GM04504 (cell line): ENCODE measurements around the gene TMEM106B.
"Not testable (repeated sequence)": the region's sequence is repeated elsewhere in the genome, so short reads cannot be mapped to it uniquely, and the experiment has no call there.

Experiments used
- DNase-seq: peaks from one replicate; pipeline ENCODE4 v3.0.0-alpha.2; 2012; ENCODE audit warnings: low read depth

The TMEM106B gene

GRCh38 chr7:12211054-12211710, at the start of gene TMEM106B:
TMEM106B (plus strand) TSS chr7:12211294; CDS start chr7:12214811, 3,517 bp downstream.
- peak; percentile 88 for DNase-seq

- DNase-seq, result peak; percentile 8
These were observed 48.5 kb upstream of the TMEM106B start for GRCh38 chr7:12162415-12163113.

DNA sequence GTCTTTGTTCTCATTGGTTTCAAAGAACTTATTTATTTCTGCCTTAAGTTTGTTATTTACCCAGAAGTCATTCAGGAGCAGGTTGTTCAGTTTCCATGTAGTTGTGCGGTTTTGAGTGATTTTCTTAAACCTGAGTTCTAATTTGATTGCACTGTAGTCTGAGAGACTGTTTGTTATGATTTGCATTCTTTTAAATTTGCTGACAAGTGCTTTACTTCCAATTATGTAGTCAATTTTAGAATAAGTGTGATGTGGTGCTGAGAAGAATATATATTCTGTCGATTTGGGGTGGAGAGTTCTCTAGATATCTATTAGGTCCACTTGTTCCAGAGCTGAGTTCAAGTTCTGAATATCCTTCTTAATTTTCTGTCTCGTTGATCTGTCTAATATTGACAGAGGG, 43.0 kb upstream of the TMEM106B start:
- not testable (repeated sequence) for DNase-seq

DNA sequence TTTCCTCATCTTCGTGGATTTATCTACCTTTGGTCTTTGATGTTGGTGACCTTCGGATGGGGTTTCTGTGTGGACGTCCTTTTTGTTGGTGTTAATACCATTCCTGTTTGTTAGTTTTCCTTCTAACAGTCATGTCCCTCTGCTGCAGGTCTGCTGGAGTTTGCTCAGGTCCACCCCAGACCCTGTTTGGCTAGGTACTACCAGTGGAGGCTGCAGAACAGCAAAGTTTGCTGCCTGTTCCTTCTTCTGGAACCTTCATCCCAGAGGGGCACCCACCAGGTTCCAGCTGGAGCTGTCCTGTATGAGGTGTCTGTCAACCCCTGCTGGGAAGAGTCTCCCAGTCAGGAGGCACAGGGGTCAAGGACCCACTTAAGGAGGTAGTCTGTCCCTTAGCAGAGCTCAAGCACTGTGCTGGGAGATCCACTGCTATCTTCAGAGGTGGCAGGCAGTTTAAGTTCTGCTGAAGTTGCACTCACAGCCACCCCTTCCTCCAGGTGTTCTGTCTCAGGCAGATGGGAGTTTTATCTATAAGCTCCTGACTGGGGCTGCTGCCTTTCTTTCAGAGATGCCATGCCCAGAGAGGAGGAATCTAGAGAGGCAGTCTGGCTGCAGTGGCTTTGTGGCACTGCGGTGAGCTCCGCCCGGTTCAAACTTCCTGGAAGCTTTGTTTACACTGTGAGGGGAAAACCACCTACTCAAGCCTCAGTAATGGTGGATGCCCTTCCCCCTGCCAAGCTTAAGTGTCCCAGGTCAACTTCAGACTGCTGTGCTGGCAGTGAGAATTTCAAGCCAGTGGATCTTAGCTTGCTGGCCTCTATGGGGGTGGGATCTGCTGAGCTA, 40.9 kb upstream of the TMEM106B start:
- not testable (repeated sequence) for DNase-seq

GRCh38 chr7:12173671-12174070, 37.4 kb upstream of the TMEM106B start:
- no peak for DNase-seq

DNA sequence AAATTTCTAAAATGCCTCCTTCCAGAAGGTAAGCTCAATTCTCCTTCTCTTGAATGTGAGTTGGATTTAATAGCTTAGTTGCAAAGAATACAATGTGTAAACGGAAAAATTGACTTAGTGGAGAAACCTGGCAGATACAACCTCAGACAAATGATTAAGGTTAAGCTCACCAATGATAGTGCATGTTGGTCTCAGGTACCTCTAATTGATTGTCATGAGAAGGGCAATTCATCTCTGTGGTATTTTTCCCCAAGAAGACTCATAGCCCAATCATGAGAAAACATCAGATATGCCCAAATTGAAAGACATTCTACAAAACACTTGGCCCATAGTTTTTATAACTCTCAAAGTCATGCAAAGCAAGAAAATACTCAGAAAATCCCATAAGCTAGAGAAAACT, 36.2 kb upstream of the TMEM106B start:
- no peak for DNase-seq

- DNase-seq, result no peak
These were observed 32.8 kb upstream of the TMEM106B start for GRCh38 chr7:12178317-12178716.

DNA sequence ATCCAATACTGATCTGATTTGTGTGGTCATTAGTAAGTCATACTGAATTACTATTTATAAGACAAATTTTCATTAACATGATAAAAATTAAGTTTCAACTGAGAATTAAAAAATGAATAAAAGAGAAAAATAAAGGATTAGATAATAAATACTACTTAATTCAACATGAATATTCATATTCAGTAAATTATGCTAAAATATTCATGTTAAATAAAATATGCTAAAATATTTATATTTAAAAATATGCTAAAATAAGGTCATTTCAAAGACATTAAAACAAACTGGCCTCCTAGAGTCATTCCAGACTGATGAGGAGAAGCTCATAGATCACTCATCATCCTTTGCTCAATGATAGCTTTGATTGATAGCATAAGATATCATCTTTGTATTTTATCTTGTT, 16.7 kb upstream of the TMEM106B start:
- no peak for DNase-seq

DNA sequence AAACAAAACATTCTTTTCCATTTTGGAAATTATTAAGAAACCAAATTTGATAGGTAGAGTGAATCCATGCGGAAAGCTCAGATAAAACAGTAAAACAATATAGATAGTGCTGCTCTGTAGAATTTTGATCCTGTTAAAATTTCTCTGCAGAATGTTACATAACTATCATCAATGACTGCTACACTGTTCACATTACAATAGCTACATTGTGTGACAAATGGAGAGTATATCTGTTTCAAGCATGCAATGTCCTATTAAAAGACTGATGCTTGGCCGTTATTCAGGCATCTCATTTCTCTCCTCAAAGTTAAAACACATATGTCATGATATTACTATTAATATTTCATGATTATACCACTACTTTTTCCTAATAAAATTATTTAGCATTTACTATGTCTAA, 14.7 kb upstream of the TMEM106B start:
- DNase-seq, result no peak

DNA sequence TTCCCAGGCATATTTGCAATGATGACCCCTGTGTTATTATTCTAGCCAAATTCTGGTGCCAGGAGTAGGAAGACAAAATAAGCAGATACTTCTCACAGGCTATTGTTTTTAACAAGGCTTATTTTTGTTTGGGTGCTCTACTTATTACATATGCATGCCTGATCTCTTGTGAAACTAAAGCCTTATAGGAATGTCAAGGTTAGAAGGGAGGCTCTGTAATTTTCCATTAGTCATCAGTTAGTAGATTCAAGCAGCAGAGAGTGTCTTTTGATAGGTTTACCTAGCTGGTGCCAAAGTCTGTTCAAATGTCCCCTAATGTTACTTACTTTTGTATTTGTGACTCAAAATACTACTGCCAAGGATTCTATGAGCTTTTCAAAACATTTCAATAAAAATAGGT, 11.7 kb upstream of the TMEM106B start:
- no peak for DNase-seq

DNA sequence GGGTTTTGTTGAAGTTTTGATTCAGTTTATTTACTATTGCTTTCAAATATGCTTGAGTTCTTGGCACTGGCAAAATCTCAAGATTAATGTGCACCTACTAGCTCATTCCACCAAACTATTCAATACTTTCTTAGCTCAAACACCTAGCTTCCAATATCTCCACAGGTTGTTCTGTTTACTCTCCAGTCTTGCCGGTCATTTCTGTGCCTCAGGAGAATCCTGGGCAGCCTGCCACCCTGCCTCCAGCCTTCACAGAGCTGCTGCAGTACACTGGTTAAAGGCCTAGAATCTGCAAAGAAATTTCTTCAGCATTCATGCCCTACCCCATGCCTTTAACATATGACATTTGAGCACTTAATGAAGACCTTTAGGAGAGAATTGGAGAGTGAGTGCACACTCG, 4.0 kb upstream of the TMEM106B start:
- DNase-seq, result no peak

GRCh38 chr7:12209221-12209620, 1.9 kb upstream of the TMEM106B start:
- DNase-seq, result no peak

DNA sequence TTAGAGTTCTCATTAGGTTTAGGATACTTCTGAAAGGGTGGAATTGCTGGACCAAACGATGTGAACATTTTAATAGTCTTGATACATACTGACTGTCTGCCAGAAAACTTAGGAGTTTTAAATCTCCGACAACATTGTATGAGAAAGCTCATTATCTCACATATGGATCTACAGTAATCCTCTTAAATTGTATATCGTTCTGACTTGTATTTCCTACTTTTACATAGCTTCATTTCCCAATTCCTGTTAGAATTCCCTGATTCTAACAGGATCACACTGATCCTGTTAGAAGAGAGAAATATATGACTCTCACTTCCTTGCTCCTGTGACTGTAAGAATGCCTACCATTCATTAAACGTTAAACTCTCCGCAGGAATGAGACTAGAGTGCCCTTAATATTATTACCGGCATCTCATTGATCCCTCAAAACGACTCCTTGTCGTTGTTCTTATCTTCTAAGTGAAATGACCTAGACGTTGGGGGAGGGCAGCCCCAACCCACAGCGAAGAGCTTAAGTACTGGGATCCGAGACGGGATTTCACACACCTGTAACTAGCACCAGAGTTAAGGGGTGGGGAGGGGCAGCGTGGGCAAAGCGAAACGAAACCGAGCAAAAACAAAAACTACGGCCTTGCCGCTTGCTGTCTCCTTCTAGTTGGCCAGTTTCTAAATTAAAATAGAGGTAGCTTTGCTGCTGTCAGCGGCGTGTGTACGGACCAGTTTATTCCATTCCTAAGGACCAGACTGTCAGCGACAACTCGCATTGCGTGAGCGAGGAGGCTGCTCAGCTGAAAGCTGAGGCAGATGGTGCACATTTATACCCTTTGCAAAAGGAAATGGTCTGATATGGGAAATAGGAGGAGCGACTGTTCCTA, 678 bp upstream of the TMEM106B start:
- no peak for DNase-seq

DNA sequence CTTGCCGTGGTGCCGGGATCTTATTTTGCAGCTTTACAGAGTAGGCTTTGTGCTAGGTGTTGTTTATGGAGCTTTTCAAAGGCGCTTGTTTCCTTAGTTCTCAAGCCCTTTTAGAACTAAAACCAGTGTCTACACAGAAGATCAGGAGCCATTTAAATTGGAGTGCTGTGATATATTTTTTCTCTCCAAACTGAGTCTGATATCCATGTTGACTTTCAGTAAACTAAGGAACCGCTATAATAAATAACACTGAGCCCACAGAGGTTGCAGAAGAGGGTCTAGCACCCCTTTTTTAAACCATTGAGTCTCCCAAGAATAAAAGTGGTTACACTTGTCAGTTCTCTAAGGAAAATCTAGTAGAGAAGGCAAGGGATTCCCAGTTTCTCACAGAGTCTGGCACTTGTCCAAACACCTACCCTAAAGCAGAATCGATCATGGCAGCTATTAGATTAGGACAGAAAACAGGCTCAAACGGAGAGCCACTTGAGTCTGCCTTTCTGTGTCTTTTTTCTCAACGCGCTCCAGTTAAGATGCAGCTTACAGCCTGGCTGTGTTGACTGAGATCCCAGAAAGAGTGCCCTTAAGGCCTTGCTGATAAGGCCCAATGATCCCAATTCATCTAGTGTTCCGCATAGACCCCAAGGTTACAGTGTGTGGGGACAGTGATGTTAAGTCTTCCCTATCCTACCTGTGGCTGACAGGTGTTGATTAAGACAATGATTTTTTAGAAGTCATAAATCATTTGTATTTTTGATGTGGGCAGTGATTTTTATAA, 804 bp downstream of the TMEM106B start:
- DNase-seq, result no peak

DNA sequence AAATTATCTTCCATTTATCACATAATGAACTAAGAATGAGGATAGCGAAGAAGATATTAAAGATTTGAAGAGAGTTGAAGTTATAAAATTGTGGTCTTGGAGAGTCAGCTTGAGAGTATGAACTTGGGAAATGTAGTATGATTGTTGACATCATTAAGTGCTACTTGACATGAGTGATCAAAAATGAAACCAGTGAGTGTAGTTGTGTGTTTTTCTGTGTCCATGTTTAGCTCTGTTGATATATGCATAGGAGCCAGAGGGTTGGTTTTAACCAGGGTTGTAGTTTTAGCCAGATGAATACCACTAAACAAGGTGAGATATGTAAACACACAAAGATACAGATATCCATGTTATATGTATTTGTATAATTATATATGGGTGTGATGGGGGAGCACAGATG, 6.2 kb downstream of the TMEM106B start:
- DNase-seq, result no peak

DNA sequence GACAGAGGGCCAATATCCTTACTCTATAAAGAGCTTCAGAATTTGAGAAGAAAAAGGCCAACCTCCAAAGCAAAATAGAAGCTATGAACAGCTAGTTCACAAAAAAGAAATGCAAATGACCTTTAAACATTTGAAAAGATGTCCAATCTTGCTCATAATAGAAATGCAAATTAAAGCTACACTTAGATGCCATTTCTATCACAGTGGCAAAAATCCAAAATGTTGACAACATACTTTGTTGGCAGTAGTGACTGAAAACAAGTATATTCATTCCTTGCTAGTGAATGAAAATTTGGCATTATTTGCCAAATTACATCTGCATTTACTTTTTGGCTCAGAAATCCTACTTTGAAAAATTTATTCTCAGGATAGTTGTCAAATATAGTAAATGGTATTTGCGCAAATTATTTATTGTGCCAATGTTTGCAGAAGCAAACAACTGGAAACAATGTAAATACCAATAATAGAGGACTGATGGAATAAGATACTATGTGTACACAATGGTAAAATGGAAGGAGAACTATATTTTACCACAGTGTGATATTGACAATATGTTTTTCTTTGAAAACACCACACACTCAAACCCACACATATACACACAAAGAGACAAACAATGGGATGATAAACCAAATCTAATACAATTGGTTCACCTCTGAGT, 9.4 kb downstream of the TMEM106B start:
- DNase-seq, result no peak

GRCh38 chr7:12221414-12221813, 10.3 kb downstream of the TMEM106B start:
- DNase-seq, result no peak

DNA sequence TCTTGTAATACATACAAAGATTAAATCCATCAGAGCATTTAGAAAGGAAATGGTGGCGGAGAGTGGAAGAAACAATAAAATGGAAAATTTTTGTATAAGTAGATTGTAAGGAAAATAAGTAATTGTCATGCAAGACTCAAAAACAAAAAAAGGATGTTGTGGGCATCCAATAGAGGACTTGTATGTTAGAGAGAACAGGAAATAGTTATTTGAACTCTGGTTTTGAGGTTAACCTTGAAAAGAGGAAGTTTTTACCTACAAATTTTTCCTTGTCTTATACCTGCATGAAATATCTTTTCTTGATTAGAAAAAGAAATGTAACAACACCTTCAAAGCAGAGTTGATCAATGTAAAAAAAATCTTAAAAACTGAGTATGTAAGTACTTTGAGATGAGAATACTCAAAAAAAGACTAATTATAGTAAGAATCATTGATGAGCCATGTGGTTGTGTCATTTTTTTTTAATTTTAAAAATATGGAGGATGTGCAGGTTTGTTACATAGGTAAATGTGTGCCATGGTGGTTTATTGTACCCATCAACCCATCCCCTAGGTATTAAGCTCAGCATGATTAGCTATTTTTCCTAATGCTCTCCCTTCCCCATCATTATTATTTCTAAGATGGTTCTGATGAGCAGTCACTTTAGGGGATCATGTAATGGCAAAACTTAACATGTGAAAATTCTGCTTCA, 11.9 kb downstream of the TMEM106B start:
- DNase-seq, result no peak

DNA sequence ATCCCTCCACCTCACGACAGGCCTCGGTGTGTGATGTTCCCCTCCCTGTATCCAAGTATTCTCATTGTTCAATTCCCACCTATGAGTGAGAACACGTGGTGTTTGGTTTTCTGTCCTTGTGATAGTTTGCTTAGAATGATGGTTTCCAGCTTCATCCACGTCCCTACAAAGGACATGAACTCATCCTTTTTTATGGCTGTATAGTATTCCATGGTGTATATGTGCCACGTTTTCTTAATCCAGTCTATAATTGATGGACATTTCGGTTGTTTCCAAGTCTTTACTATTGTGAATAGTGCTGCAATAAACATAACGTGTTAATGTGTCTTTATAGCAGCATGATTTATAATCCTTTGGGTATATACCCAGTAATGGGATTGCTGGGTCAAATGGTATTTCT, 13.9 kb downstream of the TMEM106B start:
- not testable (repeated sequence) for DNase-seq

DNA sequence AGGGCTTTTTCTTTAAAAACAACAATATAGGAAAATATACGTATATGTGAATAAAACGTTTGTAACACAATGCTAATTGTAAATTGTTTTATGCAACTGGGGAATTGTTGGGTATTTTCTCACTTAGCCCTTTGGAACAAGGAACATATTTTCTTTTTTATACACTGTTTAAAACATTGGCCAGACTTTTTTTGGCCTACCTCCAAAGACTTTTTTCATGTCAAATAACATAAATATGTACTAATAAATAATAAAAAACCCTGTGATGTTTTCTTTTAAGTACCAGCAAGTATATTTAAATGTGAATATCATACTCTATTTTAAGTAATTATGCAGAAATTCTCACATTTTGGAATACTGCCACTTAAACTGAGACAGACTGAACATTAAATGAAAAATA, 15.7 kb downstream of the TMEM106B start:
- no peak for DNase-seq
